Stimulated activated CD4-positive, alpha-beta T cell treated with anti-CD3 and anti-CD28 coated beads, TNF-alpha, amount 100 ng/mL, for 48 hours (primary cell): Measurements from ENCODE around the gene ALDH1A2.
"Not testable (repeated sequence)": the region's sequence is repeated elsewhere in the genome, so short reads cannot be mapped to it uniquely, and the experiment has no call there.

Experiments
- DNase-seq, 3 donors: peaks; one replicate each; pipeline ENCODE4 v3.0.0-alpha.2; 2020; ENCODE audit warnings: low read depth in 3 of 3

The ALDH1A2 gene

GRCh38 chr15:58042006-58042405 lies 23.5 kb downstream of the ALDH1A2 start:
- no peak for DNase-seq

GRCh38 chr15:58040150-58040549 lies 25.4 kb downstream of the ALDH1A2 start:
- no peak for DNase-seq

GRCh38 chr15:58039079-58040035 lies 26.2 kb downstream of the ALDH1A2 start:
- no peak for DNase-seq

GRCh38 chr15:58038426-58039078 lies 27.0 kb downstream of the ALDH1A2 start:
- DNase-seq = no peak

- no peak for DNase-seq
These were observed 27.7 kb downstream of the ALDH1A2 start for GRCh38 chr15:58037723-58038301.

- DNase-seq = no peak
These were observed 28.9 kb downstream of the ALDH1A2 start for GRCh38 chr15:58036579-58036978.

- not testable (repeated sequence) for DNase-seq
These were observed 37.1 kb downstream of the ALDH1A2 start for GRCh38 chr15:58028392-58028791.

GRCh38 chr15:58026552-58026951 lies 39.0 kb downstream of the ALDH1A2 start:
- DNase-seq = no peak

GRCh38 chr15:58026051-58026450 lies 39.5 kb downstream of the ALDH1A2 start:
- no peak for DNase-seq

- DNase-seq = no peak
These were observed 43.9 kb downstream of the ALDH1A2 start for GRCh38 chr15:58021332-58022230.

- DNase-seq = no peak
These were observed 45.8 kb downstream of the ALDH1A2 start for GRCh38 chr15:58019503-58020376.

- DNase-seq = no peak
These were observed 47.6 kb downstream of the ALDH1A2 start for GRCh38 chr15:58017869-58018268.

- DNase-seq = no peak
These were observed 48.8 kb downstream of the ALDH1A2 start for GRCh38 chr15:58016581-58017175.

- DNase-seq = no peak
These were observed 49.9 kb downstream of the ALDH1A2 start for GRCh38 chr15:58015565-58015964.

- DNase-seq = no peak
These were observed 51.0 kb downstream of the ALDH1A2 start for GRCh38 chr15:58014470-58014869.

- no peak for DNase-seq
These were observed 51.5 kb downstream of the ALDH1A2 start for GRCh38 chr15:58014040-58014439.

GRCh38 chr15:58010983-58011382 lies 54.5 kb downstream of the ALDH1A2 start:
- DNase-seq = no peak

GRCh38 chr15:58003810-58004209 lies 61.7 kb downstream of the ALDH1A2 start:
- no peak for DNase-seq

GRCh38 chr15:58002338-58003126 lies 63.0 kb downstream of the ALDH1A2 start:
- DNase-seq = no peak
